ENCODE measurements around the gene FOXL1. TPM values are rescaled to one million over a fixed set of nuclear protein-coding genes. Genes with fewer than 3 reads are reported as not detected.

Gene FOXL1
- total and polyA plus RNA-seq, 9 of the 15 experiments (the other 6 are each of a cell fraction or from before 2014, with no cell fraction given) = not detected

DNA sequence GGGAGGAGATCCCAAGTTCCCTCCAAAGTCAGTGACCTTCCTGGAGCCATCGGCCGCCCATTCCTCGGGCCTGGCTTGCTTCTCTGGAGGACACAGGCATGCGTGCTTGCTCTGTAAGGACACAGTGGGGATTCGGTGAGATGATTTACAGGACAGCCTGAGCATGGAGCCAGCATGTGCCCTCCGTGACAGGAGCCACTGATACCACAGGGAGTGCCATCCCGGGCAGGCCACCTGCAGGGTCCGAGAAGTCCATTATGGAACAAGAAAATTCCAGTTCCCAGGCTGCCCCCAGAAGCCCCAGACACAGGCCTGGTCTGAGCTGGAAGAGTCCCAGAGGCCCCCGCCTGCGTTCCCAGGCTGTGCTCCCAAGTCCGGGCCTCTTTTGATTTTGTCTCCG, 47.9 kb downstream of the FOXL1 start:
- Histone ChIP-seq H3K4me1 (replicated peaks in 1 of 2; ENCODE audit: control insufficient read depth in 2 of 2, insufficient read depth in 2 of 2, low read length in 2 of 2) (no peaks in the 10 kb centered on the region), H3K4me2 (ENCODE audit: insufficient read depth, low read length) (no peak overlapping the region), H3K4me3 (no peak overlapping the region), H3K9me1 (ENCODE audit: control insufficient read depth, insufficient read depth, low read length) (no peaks in the 10 kb centered on the region), H2AFZ (ENCODE audit: low read depth, low read length) (no peak overlapping the region), H3K9ac (ENCODE audit: insufficient read depth in 1 of 2, low read depth in 2 of 2, low read length in 2 of 2) (no peak overlapping the region), H3K9me3 (replicated peaks; ENCODE audit: control insufficient read depth, insufficient read depth, low read depth, low read length) (no peaks in the 10 kb centered on the region), H4K20me1 (replicated peaks; ENCODE audit: control insufficient read depth, insufficient read depth, low read length) (0 out of 2 replicates have a peak, but pooled peaks cover 10% of the 10 kb centered on the region), H3K79me2 (ENCODE audit: control insufficient read depth, insufficient read depth, low read length) (no peaks in the 10 kb centered on the region), H3K36me3 (ENCODE audit: control insufficient read depth, insufficient read depth, low read length) (no peaks in the 10 kb centered on the region), H3K27ac (ENCODE audit: extremely low read depth, low read depth, low read length) (no peak overlapping the region), H3K27me3 (ENCODE audit: control insufficient read depth in 2 of 2, insufficient read depth in 2 of 2, low read length in 2 of 2) (peaks cover 36 to 66% of the 10 kb centered on the region in 2 experiments)
- TF ChIP-seq ZNF583 (CRISPR knock-in tag; IDR thresholded peaks at IDR 0.05) (no peak), TEAD1 (CRISPR knock-in tag; IDR thresholded peaks at IDR 0.05) (no peak), RBFOX2 (IDR thresholded peaks at IDR 0.05; ENCODE audit: low read depth, low read length) (no peak), ZNF212 (CRISPR knock-in tag; IDR thresholded peaks at IDR 0.05) (no peak), TFAM (CRISPR knock-in tag; conservative IDR thresholded peaks at IDR 0.05) (no peak), KDM1A (IDR thresholded peaks at IDR 0.05) (no peak), KDM2B (CRISPR knock-in tag; IDR thresholded peaks at IDR 0.05) (no peak), MCM5 (IDR thresholded peaks at IDR 0.05; ENCODE audit: low read depth) (no peak), HDAC8 (tag; IDR thresholded peaks at IDR 0.05) (no peak), ZNF184 (CRISPR knock-in tag; IDR thresholded peaks at IDR 0.05) (no peak), NR3C1 (CRISPR knock-in tag; IDR thresholded peaks at IDR 0.05) (no peak), KLF1 (tag; IDR thresholded peaks at IDR 0.05) (no peak)
- TF ChIP-seq, protein P1, sequence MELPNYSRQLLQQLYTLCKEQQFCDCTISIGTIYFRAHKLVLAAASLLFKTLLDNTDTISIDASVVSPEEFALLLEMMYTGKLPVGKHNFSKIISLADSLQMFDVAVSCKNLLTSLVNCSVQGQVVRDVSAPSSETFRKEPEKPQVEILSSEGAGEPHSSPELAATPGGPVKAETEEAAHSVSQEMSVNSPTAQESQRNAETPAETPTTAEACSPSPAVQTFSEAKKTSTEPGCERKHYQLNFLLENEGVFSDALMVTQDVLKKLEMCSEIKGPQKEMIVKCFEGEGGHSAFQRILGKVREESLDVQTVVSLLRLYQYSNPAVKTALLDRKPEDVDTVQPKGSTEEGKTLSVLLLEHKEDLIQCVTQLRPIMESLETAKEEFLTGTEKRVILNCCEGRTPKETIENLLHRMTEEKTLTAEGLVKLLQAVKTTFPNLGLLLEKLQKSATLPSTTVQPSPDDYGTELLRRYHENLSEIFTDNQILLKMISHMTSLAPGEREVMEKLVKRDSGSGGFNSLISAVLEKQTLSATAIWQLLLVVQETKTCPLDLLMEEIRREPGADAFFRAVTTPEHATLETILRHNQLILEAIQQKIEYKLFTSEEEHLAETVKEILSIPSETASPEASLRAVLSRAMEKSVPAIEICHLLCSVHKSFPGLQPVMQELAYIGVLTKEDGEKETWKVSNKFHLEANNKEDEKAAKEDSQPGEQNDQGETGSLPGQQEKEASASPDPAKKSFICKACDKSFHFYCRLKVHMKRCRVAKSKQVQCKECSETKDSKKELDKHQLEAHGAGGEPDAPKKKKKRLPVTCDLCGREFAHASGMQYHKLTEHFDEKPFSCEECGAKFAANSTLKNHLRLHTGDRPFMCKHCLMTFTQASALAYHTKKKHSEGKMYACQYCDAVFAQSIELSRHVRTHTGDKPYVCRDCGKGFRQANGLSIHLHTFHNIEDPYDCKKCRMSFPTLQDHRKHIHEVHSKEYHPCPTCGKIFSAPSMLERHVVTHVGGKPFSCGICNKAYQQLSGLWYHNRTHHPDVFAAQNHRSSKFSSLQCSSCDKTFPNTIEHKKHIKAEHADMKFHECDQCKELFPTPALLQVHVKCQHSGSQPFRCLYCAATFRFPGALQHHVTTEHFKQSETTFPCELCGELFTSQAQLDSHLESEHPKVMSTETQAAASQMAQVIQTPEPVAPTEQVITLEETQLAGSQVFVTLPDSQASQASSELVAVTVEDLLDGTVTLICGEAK (IDR thresholded peaks at IDR 0.05) = no peak
- TF ChIP-seq, protein P1 (CRISPR knock-in tag; IDR thresholded peaks at IDR 0.05) = no peak
- TF ChIP-seq, protein P2, sequence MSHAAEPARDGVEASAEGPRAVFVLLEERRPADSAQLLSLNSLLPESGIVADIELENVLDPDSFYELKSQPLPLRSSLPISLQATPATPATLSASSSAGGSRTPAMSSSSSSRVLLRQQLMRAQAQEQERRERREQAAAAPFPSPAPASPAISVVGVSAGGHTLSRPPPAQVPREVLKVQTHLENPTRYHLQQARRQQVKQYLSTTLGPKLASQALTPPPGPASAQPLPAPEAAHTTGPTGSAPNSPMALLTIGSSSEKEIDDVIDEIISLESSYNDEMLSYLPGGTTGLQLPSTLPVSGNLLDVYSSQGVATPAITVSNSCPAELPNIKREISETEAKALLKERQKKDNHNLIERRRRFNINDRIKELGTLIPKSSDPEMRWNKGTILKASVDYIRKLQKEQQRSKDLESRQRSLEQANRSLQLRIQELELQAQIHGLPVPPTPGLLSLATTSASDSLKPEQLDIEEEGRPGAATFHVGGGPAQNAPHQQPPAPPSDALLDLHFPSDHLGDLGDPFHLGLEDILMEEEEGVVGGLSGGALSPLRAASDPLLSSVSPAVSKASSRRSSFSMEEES (CRISPR knock-in tag; IDR thresholded peaks at IDR 0.05) = no peak
- BruUV-seq (replicated peaks) = no TSS peak
- intact Hi-C loops (cut with micrococcal nuclease) (no loop called here), in situ Hi-C loops (cut with MboI) (no loop called here)
- WGBS (ENCODE audit: insufficient coverage, low coverage, missing lambda C conversion rate) = 0% methylated on average over 9 of the region's 12 CpGs
- no peak for DNase-seq (ENCODE audit: extremely low read depth in 1 of 4, low spot score in 3 of 4)
- ChIA-PET POLR2A (no interaction called here), CTCF (ENCODE audit: low intra/inter-chr PET ratio) (no interaction called here)
- no peak for ATAC-seq
- FAIRE-seq = no peak

Data from K562 (cell line).